C4-2B (cell line): ENCODE results near the gene MCUR1.

ENCODE experiments used
- CTCF ChIP-seq: fragments of 450-650 bp; conservative IDR thresholded peaks from 2 replicates; pipeline ENCODE4 v1.5.1; 2017; ENCODE audit warnings: mild to moderate bottlenecking
- ZFX ChIP-seq: fragments of 450-650 bp; IDR thresholded peaks from 2 replicates; pipeline ENCODE4 v1.6.1; 2017

- TF ChIP-seq CTCF: no peak; the same call in 1 of the 2 replicates
- no peak for TF ChIP-seq ZFX
Measured at GRCh38 chr6:13769655-13770053, 44.7 kb downstream of the MCUR1 start.
